ENCODE data around the gene MFSD8. TPM values are rescaled to one million over a fixed set of nuclear protein-coding genes. Genes with fewer than 3 reads are reported as not detected.
A peak's percentile ranks its signal among the peaks of the same experiment; 100 is the strongest.
"Not testable (repeated sequence)": the region's sequence is repeated elsewhere in the genome, so short reads cannot be mapped to it uniquely, and the experiment has no call there.

MFSD8 gene
- total RNA-seq = 12.0 and 16.1 TPM in 2 replicates

GRCh38 chr4:127965062-127965802 is at the start of gene MFSD8, which contains the start of gene ABHD18:
MFSD8 (minus strand) TSS chr4:127965173; CDS start chr4:127965133, 40 bp downstream.
ABHD18 (plus strand) TSS chr4:127965406; CDS start chr4:127982956, 17,550 bp downstream.
- peak; percentile 98 to 100 for DNase-seq (ENCODE audit: low read depth in 2 of 2)

GRCh38 chr4:128009428-128009827 is 44.5 kb upstream of the MFSD8 start:
- no peak for DNase-seq (ENCODE audit: low read depth in 2 of 2)

GRCh38 chr4:128006592-128006991 is 41.6 kb upstream of the MFSD8 start:
- DNase-seq (ENCODE audit: low read depth in 2 of 2) = no peak

GRCh38 chr4:127997534-127998388 is 32.8 kb upstream of the MFSD8 start:
- peak in 1 of 2 donors; percentile 3 for DNase-seq (ENCODE audit: low read depth in 2 of 2)

GRCh38 chr4:127996521-127996920 is 31.5 kb upstream of the MFSD8 start:
- DNase-seq (ENCODE audit: low read depth in 2 of 2) = not testable (repeated sequence)

- no peak for DNase-seq (ENCODE audit: low read depth in 2 of 2)
These were observed 30.8 kb upstream of the MFSD8 start for GRCh38 chr4:127995776-127996175.

GRCh38 chr4:127993151-127993550 is 28.2 kb upstream of the MFSD8 start:
- peak; percentile 3 to 17 for DNase-seq (ENCODE audit: low read depth in 2 of 2)

- DNase-seq (ENCODE audit: low read depth in 2 of 2) = no peak
These were observed 23.7 kb upstream of the MFSD8 start for GRCh38 chr4:127988638-127989037.

GRCh38 chr4:127985989-127986388 is 21.0 kb upstream of the MFSD8 start:
- DNase-seq (ENCODE audit: low read depth in 2 of 2) = peak in 1 of 2 donors; percentile 33

GRCh38 chr4:127982445-127982844 is 17.5 kb upstream of the MFSD8 start:
- DNase-seq (ENCODE audit: low read depth in 2 of 2) = no peak

GRCh38 chr4:127978930-127979329 is 14.0 kb upstream of the MFSD8 start:
- no peak for DNase-seq (ENCODE audit: low read depth in 2 of 2)

GRCh38 chr4:127975121-127975770 is 10.3 kb upstream of the MFSD8 start:
- no peak for DNase-seq (ENCODE audit: low read depth in 2 of 2)

GRCh38 chr4:127970925-127971324 is 6.0 kb upstream of the MFSD8 start:
- DNase-seq (ENCODE audit: low read depth in 2 of 2) = not testable (repeated sequence)

- peak in 1 of 2 donors; percentile 53 for DNase-seq (ENCODE audit: low read depth in 2 of 2)
These were observed 3.6 kb upstream of the MFSD8 start for GRCh38 chr4:127968586-127968985.

- no peak for DNase-seq (ENCODE audit: low read depth in 2 of 2)
These were observed 2.3 kb upstream of the MFSD8 start for GRCh38 chr4:127967141-127967775.

GRCh38 chr4:127965803-127966175 is 816 bp upstream of the MFSD8 start:
- peak in 1 of 2 donors; percentile 17 for DNase-seq (ENCODE audit: low read depth in 2 of 2)

GRCh38 chr4:127964426-127965061 is 429 bp downstream of the MFSD8 start:
- not testable (repeated sequence) for DNase-seq (ENCODE audit: low read depth in 2 of 2)

- DNase-seq (ENCODE audit: low read depth in 2 of 2) = not testable (repeated sequence)
These were observed 1.2 kb downstream of the MFSD8 start for GRCh38 chr4:127963633-127964398.

- DNase-seq (ENCODE audit: low read depth in 2 of 2) = no peak
These were observed 5.2 kb downstream of the MFSD8 start for GRCh38 chr4:127959794-127960193.

- no peak for DNase-seq (ENCODE audit: low read depth in 2 of 2)
These were observed 7.9 kb downstream of the MFSD8 start for GRCh38 chr4:127957105-127957504.
